Measurements from ENCODE around the gene REN.

The REN gene

DNA sequence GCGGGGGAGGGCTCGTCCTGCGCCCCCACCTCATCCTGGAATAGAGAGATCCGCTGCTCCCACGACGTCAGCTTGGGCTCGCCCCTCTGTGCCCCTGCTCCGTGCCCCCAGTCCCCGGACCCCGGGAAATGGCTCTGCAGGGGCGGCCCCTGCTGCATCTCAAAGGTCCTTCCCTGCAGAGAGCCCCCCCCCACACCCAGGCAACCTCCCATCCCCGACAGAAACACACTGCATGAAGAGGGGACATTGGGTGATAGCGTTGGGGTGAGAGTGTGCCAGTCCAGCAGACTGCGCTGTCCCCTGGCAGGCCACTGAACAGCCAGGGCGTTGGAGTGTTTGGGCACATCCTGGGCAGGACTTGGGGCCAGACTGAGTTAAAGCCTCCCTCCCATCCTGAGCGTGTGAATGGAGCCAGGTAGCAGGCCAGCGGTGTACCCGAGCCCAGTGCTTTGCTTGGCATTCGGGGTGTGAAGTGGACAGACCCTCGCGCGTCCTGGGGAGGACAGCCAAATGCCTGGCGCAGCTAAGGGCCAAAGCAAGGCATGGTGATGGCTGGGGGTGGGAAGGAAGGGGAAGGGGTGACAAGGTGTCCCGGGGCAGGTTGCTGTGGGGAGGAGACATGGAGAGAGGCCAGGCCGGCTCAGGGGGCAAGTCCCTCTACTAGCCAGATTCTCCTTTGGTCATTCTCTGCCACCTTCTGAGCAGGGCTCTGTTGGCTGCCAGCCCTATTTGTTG lies 13.7 kb downstream of the REN start:
- DNase-seq: no peak
- no peaks in the 10 kb centered on the region for H3K9me3 ChIP-seq
- intact Hi-C loops (cut with DNase I; ENCODE audit: low total_unique reads): no loop called here
- TF ChIP-seq, protein P1, sequence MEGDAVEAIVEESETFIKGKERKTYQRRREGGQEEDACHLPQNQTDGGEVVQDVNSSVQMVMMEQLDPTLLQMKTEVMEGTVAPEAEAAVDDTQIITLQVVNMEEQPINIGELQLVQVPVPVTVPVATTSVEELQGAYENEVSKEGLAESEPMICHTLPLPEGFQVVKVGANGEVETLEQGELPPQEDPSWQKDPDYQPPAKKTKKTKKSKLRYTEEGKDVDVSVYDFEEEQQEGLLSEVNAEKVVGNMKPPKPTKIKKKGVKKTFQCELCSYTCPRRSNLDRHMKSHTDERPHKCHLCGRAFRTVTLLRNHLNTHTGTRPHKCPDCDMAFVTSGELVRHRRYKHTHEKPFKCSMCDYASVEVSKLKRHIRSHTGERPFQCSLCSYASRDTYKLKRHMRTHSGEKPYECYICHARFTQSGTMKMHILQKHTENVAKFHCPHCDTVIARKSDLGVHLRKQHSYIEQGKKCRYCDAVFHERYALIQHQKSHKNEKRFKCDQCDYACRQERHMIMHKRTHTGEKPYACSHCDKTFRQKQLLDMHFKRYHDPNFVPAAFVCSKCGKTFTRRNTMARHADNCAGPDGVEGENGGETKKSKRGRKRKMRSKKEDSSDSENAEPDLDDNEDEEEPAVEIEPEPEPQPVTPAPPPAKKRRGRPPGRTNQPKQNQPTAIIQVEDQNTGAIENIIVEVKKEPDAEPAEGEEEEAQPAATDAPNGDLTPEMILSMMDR (IDR thresholded peaks at IDR 0.05): no peak
- H3K27me3 ChIP-seq: peaks cover 0 to 6% of the 10 kb centered on the region in 2 donors
- peaks cover 5 to 42% (median 20%) of the 10 kb centered on the region in 4 donors for H3K4me1 ChIP-seq
- peaks cover 0 to 2% (median 0%) of the 10 kb centered on the region in 3 donors for H3K36me3 ChIP-seq
- peak overlapping the region; percentile 96 to 97 for H3K27ac ChIP-seq
- H3K4me3 ChIP-seq: peak overlapping the region; percentile 91 to 92

DNA sequence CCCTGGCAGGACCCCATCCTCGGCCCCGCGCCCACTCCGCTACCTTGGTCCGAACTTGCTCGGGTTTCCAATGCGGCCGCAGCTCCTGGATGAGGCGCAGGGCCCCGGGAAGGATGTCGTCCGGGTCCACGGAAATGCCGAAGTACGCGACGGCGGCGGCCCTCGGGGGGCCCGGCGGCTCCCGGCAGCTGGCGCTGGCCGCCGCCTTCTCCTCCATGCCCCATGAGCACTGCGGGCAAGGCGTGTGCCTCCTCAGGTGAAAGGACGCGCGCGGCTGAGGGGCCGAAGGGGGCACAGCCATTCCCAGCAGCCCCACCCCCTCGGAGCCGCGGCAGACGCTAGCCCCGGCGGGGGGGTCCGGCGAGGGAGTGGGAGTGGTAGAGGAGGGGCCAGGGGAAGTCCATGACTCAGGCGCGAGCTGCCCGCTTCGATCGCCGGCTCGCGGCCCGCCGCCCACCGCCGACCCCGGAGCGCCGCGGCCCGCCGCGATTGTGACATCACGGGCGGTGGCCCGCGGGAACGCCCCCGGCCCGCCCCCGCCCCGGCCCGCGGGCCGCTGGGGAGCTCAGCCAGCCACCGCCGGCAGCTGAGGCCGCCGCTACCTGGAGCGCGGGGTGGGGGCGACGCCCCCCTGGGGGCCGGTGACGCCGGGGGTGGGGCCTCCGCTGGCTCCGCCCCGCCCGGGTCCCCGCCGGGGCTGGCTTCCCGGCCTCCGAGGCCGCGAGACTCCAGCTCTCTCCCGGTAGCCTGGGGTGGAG lies 14.4 kb downstream of the REN start, which contains the start of gene ETNK2:
Gene ETNK2 (minus strand): TSS at position 493 of the 758 bp plus-strand sequence. CDS start 192 bp downstream, at position 301.
- peaks cover 0 to 10% (median 0%) of the 10 kb centered on the region in 3 donors for H3K36me3 ChIP-seq
- H3K9me3 ChIP-seq: no peaks in the 10 kb centered on the region
- intact Hi-C loops (cut with DNase I; ENCODE audit: low total_unique reads): no loop called here
- peak; percentile 51 to 89 for DNase-seq
- H3K27ac ChIP-seq: peak within 1 kb of the TSS; percentile 96 to 97
- H3K4me1 ChIP-seq: peaks cover 5 to 42% (median 20%) of the 10 kb centered on the region in 4 donors
- H3K4me3 ChIP-seq: peak within 1 kb of the TSS; percentile 91 to 92
- peaks cover 0 to 6% of the 10 kb centered on the region in 2 donors for H3K27me3 ChIP-seq
- TF ChIP-seq, protein P1 (IDR thresholded peaks at IDR 0.05): no peak

DNA sequence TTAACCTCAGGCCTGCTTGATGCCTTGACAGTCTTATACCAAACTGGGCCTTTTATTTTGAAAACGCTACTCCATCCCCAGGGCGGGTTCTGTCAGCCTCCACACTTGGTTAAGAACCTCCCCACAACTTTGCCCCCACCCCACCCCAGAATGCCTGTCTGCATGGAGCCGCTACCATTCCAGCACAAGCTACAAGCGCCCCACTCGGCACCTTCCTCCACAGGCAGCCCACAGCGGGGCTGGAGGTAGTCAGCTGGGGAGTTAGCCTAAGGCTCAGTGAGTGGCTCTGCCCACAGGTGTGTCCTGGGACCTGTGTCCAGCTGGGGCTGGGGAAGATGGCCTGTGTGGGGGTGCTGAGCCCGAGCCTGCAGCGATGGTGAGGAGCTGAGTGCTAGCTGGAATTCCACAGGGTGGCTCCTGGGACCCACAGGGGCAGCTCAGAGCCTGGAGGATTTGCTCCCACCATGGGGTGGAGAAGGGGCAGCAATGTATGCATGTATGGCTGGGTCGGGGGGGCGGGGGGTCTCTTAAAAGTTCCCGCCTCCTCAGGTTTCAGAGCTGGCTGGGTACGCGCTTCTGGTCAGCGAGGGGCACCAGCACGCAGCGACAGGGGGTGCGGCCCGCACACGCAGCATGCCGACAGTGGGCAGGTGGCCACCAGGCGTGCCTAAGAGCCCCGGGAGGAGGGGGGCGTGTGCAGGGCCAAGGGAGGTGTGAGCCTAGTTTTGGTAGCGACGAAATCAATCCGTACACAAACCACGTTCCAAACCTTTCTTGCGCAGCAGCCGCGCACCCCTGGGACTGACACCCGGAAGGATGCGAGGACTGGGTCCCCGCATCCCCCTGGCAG lies 15.2 kb downstream of the REN start:
- peaks cover 0 to 18% (median 0%) of the 10 kb centered on the region in 3 donors for H3K36me3 ChIP-seq
- intact Hi-C loops (cut with DNase I; ENCODE audit: low total_unique reads): no loop called here
- DNase-seq: peak; percentile 60 to 85

DNA sequence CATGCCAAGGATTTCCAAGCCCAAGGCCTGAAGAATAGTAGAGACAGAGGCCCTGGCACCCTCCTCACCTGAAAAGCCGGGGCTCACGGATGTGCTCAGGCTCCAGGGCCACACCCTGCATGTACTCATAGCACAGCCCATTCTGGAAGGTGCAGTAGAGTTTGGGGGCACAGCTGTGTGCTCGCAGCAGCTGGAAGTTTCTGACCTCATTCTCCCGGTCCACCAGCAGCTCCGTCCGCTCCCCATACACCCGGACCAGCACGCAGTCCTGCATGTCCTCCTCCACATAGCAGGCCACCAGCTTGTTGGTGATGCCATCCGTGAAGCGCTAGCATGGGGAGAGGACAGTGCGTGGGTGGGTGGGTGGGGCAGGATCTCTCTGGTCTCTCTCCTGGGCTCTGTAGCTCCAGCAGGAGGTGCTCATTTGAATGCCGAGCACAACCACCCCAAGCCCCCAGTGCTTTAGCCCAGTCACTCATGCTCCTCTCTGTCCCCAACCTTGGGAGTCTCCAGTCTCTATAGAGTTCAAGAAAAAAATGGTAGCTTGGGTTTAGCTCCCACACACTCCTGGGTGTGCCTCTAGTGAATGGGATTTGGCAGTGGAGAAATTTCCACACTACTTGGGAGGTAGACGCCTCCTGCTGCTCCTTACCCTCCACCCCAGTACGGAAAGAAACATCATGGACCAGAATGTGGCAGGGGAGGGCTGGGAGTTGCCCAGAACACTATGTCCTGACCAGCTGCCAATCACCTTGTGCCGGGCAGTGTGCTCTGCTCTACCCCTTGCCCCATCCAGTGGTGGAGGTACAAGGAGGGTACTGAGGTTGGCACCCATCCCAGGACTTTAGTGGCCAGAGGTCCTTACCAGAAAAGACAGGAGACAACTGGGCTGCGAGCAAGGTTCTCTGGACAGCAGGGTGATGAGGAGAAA lies 16.2 kb downstream of the REN start:
- Histone ChIP-seq H3K4me3 (peak overlapping the region; percentile 91 to 92), H3K4me1 (peaks cover 5 to 42% (median 20%) of the 10 kb centered on the region in 4 donors), H3K27ac (peak overlapping the region; percentile 96 to 97), H3K27me3 (no peaks in the 10 kb centered on the region), H3K36me3 (peaks cover 0 to 28% (median 0%) of the 10 kb centered on the region in 3 donors), H3K9me3 (no peaks in the 10 kb centered on the region)
- TF ChIP-seq, protein P1 (IDR thresholded peaks at IDR 0.05): no peak
- DNase-seq: peak; percentile 57 to 86
- intact Hi-C loops (cut with DNase I; ENCODE audit: low total_unique reads): no loop called here

More for the DNA sequence above, 15.2 kb downstream of the REN start:
- TF ChIP-seq, protein P1 (IDR thresholded peaks at IDR 0.05): no peak
- H3K4me1 ChIP-seq: peaks cover 5 to 42% (median 20%) of the 10 kb centered on the region in 4 donors
- H3K27ac ChIP-seq: peak overlapping the region; percentile 96 to 97
- H3K9me3 ChIP-seq: no peaks in the 10 kb centered on the region
- H3K4me3 ChIP-seq: peak overlapping the region; percentile 91 to 92
- peaks cover 0 to 2% of the 10 kb centered on the region in 2 donors for H3K27me3 ChIP-seq
